GM19324 (cell line): ENCODE measurements around the gene ZNF142.
"Not testable (repeated sequence)": the region's sequence is repeated elsewhere in the genome, so short reads cannot be mapped to it uniquely, and the experiment has no call there.

Source experiments
- ATAC-seq: cut with Tn5 transposase; IDR thresholded peaks from one replicate; pipeline ENCODE4 v1.9.1; 2021; ENCODE audit warnings: mild to moderate bottlenecking, moderate library complexity; ENCODE audit not compliant: unreplicated experiment, low FRiP score

Gene ZNF142

GRCh38 chr2:218659258-218659987 lies at the start of gene ZNF142, which contains the start of gene BCS1L:
ZNF142 (minus strand) TSS chr2:218659623; CDS start chr2:218656429, 3,194 bp downstream.
BCS1L (plus strand) TSS chr2:218659683; CDS start chr2:218660988, 1,305 bp downstream.
- ATAC-seq: peak; percentile 91

GRCh38 chr2:218708086-218708485 lies 48.7 kb upstream of the ZNF142 start:
- ATAC-seq: no peak

GRCh38 chr2:218703341-218703740 lies 43.9 kb upstream of the ZNF142 start:
- no peak for ATAC-seq

GRCh38 chr2:218701806-218702205 lies 42.4 kb upstream of the ZNF142 start:
- ATAC-seq: no peak

GRCh38 chr2:218698885-218699284 lies 39.5 kb upstream of the ZNF142 start:
- ATAC-seq: no peak

- ATAC-seq: no peak
Measured at GRCh38 chr2:218694405-218695145, 35.2 kb upstream of the ZNF142 start.

- no peak for ATAC-seq
Measured at GRCh38 chr2:218691234-218691633, 31.8 kb upstream of the ZNF142 start.

GRCh38 chr2:218687400-218688060 lies 28.1 kb upstream of the ZNF142 start:
- not testable (repeated sequence) for ATAC-seq

GRCh38 chr2:218680061-218680460 lies 20.6 kb upstream of the ZNF142 start:
- ATAC-seq: no peak

- ATAC-seq: no peak
Measured at GRCh38 chr2:218679119-218679518, 19.7 kb upstream of the ZNF142 start.

GRCh38 chr2:218671654-218672566 lies 12.5 kb upstream of the ZNF142 start, which contains the start of the genes RNF25 and STK36:
RNF25 (minus strand) TSS chr2:218672002; CDS start chr2:218671970, 32 bp downstream.
STK36 (plus strand) TSS chr2:218672086; CDS start chr2:218672830, 744 bp downstream.
- ATAC-seq: peak; percentile 96

GRCh38 chr2:218671097-218671653 lies 11.8 kb upstream of the ZNF142 start:
- no peak for ATAC-seq

- no peak for ATAC-seq
Measured at GRCh38 chr2:218664653-218665052, 5.2 kb upstream of the ZNF142 start.

GRCh38 chr2:218663901-218664300 lies 4.5 kb upstream of the ZNF142 start:
- no peak for ATAC-seq

- ATAC-seq: no peak
Measured at GRCh38 chr2:218662827-218663226, 3.4 kb upstream of the ZNF142 start.

GRCh38 chr2:218662377-218662776 lies 3.0 kb upstream of the ZNF142 start:
- ATAC-seq: no peak

- no peak for ATAC-seq
Measured at GRCh38 chr2:218659988-218660358, 550 bp upstream of the ZNF142 start.

- ATAC-seq: peak; percentile 28
Measured at GRCh38 chr2:218658671-218659257, 659 bp downstream of the ZNF142 start.

GRCh38 chr2:218655751-218656150 lies 3.7 kb downstream of the ZNF142 start:
- ATAC-seq: no peak
